Vagina (tissue), 2 donors: Measurements from ENCODE around the gene MYRF.

Experiments
- CTCF ChIP-seq, 3 experiments: fragments of 450-650 bp in 2 of 3; fragments of 200-600 bp in 1 of 3; sonication (generic) in 1 of 3; IDR thresholded peaks; one replicate each; pipeline ENCODE4 v1.5.1; 2017 to 2019; ENCODE audit warnings: antibody characterized with exemption in 3 of 3, mild to moderate bottlenecking in 2 of 3, moderate library complexity in 2 of 3
- POLR2A ChIP-seq, 2 donors: fragments of 450-650 bp; IDR thresholded peaks; one replicate each; pipeline ENCODE4 v1.6.1; 2017; ENCODE audit warnings: antibody characterized with exemption in 2 of 2, mild to moderate bottlenecking in 2 of 2, moderate library complexity in 2 of 2
- POLR2AphosphoS5 ChIP-seq, 2 donors: sonication (generic); formaldehyde crosslinking; IDR thresholded peaks; one replicate each; pipeline ENCODE4 v1.9.0; 2017; ENCODE audit warnings: antibody characterized with exemption in 2 of 2, mild to moderate bottlenecking in 2 of 2, low read depth in 1 of 2; ENCODE audit not compliant: insufficient read depth in 1 of 2

GRCh38 chr11:61704838-61705237 is 47.6 kb upstream of the MYRF start:
- TF ChIP-seq CTCF (IDR thresholded peaks at IDR 0.05): no peak
- no peak for TF ChIP-seq POLR2A (IDR thresholded peaks at IDR 0.05)
- no peak for TF ChIP-seq POLR2AphosphoS5 (IDR thresholded peaks at IDR 0.05; ENCODE audit: insufficient read depth in 1 of 2, low read depth in 1 of 2)
